DMS 273 (cell line): ENCODE data around the gene KRT2.

Experiments used
- DNase-seq: peaks from one replicate; lab custom pipeline; 2025; ENCODE audit not compliant: unreplicated experiment; lab: John Stamatoyannopoulos, UW

Gene KRT2

GRCh38 chr12:52644078-52644415 is 8.0 kb downstream of the KRT2 start:
- DNase-seq: no peak

GRCh38 chr12:52643233-52644077 is 8.6 kb downstream of the KRT2 start:
- DNase-seq: no peak

- no peak for DNase-seq
These were observed 10.5 kb downstream of the KRT2 start for GRCh38 chr12:52641468-52641867.

- DNase-seq: no peak
These were observed 14.7 kb downstream of the KRT2 start for GRCh38 chr12:52637299-52637698.

- no peak for DNase-seq
These were observed 15.3 kb downstream of the KRT2 start for GRCh38 chr12:52636592-52637258.

- no peak for DNase-seq
These were observed 15.8 kb downstream of the KRT2 start for GRCh38 chr12:52636189-52636588.

- DNase-seq: peak; percentile 77
These were observed 17.6 kb downstream of the KRT2 start for GRCh38 chr12:52634266-52635056.

- DNase-seq: no peak
These were observed 18.6 kb downstream of the KRT2 start for GRCh38 chr12:52633383-52633782.

- DNase-seq: no peak
These were observed 19.4 kb downstream of the KRT2 start for GRCh38 chr12:52632656-52633055.

- DNase-seq: no peak
These were observed 20.1 kb downstream of the KRT2 start for GRCh38 chr12:52631676-52632459.

- DNase-seq: no peak
These were observed 20.7 kb downstream of the KRT2 start for GRCh38 chr12:52631264-52631663.

GRCh38 chr12:52630599-52631200 is 21.3 kb downstream of the KRT2 start:
- DNase-seq: no peak

GRCh38 chr12:52630008-52630500 is 22.0 kb downstream of the KRT2 start:
- DNase-seq: no peak

GRCh38 chr12:52629281-52630007 is 22.6 kb downstream of the KRT2 start:
- no peak for DNase-seq

- no peak for DNase-seq
These were observed 23.2 kb downstream of the KRT2 start for GRCh38 chr12:52628841-52629240.

- DNase-seq: no peak
These were observed 23.9 kb downstream of the KRT2 start for GRCh38 chr12:52628111-52628507.

- DNase-seq: no peak
These were observed 24.5 kb downstream of the KRT2 start for GRCh38 chr12:52627395-52628110.

- DNase-seq: no peak
These were observed 29.7 kb downstream of the KRT2 start for GRCh38 chr12:52622349-52622748.

GRCh38 chr12:52618866-52619265 is 33.1 kb downstream of the KRT2 start:
- DNase-seq: no peak
